ENCODE measurements around the gene BNIP3.
"Not testable (repeated sequence)": the region's sequence is repeated elsewhere in the genome, so short reads cannot be mapped to it uniquely, and the experiment has no call there.

BNIP3 gene

DNA sequence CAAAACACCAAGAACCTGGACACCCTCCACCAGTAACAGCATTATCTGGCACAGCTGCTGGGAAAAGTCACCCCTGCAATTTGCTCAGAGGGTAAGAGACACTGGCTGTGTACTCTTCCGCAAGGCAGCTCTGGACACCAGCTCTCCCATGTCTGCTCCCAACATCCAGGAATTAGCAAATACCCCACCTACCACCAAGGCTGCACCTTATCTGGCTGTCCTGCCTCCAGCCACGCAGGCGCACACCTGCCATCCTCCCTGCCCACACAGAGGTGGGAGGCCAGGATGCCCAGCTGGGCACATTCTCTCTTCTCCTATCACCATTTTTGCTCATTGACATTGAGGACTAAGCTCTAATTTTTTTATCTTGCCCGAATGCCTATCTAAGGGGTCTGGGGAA is 20.3 kb upstream of the BNIP3 start:
- no peak for DNase-seq (ENCODE audit: low read depth in 2 of 3, low spot score in 2 of 3)

DNA sequence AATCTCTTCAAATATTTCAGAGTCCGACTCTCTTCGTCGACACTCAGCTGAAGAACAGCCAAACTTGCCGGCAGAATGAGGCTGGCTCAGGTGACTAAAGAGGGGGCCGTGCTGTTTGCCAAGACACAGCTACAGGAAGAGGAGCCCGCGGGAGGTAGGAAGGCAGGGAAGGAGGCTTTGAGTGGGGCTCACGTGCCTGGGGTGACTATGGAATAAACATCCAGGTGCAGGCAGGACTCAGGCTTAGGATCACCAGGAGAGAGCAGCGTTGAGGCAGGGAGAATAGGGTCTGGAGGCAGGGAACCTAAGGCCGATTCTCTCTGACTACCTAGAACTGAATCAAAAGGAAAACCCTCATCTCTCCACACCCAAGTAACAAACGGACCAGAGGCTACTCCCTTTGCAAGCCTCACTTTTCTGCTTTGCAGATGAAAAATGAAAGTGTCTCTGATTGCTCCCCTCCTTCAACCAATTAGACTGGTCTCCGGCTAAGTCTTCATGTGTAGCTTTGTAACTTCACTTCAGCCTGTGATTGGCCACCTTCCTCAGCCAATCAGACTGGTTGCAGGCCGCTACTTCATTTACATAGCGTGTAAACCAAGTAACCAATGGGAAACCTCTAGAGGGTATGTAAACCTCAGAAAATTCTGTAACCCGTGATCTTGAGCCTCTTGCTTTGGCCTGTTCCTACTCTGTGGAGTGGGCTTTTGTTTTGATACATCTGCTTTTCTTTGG is 19.7 kb upstream of the BNIP3 start:
- no peak for DNase-seq (ENCODE audit: low read depth in 2 of 3, low spot score in 2 of 3)

DNA sequence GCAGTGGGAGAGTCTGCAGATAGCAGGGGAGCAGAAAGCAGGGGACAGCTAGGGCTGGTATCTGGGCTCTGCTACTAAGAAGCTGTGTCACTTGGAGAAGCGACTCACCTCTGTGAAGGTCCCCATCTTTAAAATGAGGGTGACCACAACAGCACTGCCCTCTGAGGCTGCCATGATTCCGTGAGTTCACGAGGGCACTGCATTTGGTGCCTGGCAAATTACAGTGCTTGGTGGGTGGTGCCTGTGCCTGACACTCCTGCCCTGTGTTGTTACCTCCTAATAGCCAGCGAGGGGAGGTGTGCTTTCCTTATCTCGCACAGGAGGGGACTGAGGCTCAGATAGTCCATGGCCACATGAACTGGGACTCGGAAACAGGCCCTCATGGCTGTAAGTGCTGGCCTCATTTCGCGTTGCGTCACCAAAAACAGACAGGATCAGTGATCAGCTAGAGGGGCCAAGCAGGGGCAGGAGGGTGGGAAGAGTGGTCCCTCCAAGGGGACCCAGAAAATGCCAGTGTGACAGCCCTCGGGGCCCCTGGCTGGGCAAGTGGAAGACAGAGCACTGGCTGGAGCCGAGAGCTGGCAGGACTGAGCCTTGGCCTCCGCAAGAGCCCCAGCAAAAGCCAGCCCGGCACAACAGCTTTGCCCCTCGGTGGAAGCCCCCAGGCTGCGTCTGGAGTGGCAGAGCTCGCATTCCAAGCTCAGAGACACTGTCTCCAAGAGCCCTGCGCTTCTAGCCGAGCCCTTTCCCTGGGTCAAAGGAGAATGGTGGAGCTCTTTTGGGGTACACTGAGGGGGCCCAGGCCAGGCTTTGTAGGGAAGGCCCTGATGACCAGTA is 17.3 kb upstream of the BNIP3 start:
- DNase-seq (ENCODE audit: low read depth in 2 of 3, low spot score in 2 of 3): no peak

DNA sequence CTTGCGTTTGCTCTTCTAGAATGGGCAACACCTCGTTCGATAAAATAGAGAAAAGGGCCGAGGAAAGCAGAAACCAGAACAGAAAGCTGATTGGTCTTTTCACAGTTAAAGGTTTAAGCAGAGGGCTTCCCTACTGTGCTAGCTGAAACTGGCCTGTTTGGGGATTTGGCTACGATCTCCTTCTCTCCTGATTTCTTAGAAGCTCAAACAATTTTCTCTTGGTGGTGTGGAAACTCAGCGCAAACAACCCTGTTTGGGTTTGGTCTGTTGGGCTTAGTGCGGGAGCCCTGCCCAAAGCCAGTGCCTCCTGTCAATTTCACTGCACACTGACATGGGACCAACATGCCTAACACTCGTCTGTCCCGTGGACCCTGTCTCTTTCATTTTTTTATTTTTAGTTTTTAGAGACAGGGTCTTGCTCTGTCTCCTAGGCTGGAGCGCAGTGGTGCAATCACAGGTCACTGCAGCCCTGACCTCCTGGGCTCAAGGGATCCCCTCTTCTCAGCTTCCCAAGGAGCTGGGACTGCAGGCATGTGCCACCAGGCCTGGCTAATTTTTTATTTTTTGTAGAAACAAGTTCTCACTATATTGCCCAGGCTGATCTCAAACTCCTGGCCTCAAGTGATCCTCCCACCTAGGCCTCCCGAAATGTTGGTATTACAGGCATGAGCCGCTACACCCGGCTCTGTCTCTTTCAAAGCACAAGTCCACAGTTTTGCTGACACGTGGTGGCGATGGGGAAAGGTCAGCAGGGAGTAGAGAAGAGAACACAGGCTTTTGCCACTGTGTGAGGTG is 16.5 kb upstream of the BNIP3 start:
- DNase-seq (ENCODE audit: low read depth in 2 of 3, low spot score in 2 of 3): no peak

DNA sequence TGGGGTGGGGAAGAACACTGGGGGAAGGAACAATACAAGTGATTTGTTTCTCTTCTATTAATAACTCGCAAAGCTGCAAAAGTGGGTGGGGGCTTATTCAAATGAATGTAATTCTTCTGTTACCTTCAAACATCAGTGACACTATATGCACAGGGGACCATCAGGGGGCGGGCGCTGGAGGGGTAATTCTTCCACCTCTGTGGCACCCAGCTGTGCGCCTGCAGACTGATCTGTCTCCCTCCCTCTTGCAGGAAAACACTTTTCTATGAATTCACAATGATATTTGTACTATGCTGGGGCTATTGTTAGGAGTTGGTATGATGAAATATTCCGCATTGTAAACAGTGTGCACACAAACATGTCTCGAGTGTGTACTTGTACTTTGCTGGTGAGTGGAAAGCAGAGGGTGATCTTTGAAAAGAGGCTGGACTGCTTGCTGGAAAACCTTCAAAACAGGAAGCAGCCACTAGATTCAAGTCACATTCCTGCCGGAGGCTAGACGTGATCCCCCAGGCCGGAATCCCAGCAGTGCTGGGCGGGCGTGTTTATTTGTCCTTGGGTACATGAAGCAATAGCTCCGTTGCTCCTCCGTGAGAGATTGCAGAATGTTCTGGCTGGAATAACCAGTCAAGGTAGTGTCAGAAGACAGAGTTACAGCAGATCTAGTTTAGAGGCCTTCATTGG is 15.8 kb upstream of the BNIP3 start:
- DNase-seq (ENCODE audit: low read depth in 2 of 3, low spot score in 2 of 3): no peak

DNA sequence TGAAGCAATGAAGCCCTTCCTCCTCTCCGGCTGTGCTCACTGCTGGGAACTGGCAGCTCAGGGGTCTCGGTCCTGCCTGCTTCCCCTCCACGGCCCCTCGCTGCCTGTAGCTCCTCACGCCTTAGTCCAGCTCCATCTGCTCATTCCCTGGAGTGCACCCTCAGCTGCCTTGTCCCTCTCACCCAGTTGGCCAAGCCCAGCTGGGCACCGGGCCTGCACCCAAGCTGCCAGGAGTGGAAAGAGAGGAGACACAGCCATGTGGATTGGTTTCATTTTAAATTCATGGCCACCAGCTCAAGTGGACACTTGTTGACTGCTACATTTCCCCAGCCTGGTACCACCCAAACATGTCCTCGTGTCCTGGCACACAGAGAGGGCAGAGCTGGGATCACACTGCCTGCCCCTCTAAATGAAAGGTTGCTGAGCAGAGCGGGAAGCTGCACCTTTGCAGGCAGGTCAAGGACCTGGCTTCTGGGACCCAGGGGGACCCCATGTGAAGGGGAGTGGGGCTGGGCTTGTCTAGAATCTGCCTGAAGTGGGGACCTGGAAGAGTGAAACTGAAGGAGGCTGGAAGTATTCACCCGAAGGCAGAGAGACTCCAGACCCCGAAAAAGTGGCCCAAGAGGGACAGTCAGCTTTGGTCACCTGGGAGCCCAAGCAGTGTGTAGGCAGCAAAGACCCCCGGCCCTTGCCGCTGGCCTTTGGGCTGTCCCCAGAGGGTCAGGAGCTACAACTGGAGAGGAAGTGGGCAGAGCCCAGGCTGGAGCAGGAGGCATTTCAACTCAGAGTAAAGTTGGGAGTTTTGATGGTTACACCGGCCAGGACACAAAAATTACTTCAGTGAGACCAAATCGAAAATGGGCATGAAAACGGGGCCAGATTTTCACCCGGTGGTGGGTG is 15.0 kb upstream of the BNIP3 start:
- DNase-seq (ENCODE audit: low read depth in 2 of 3, low spot score in 2 of 3): no peak

DNA sequence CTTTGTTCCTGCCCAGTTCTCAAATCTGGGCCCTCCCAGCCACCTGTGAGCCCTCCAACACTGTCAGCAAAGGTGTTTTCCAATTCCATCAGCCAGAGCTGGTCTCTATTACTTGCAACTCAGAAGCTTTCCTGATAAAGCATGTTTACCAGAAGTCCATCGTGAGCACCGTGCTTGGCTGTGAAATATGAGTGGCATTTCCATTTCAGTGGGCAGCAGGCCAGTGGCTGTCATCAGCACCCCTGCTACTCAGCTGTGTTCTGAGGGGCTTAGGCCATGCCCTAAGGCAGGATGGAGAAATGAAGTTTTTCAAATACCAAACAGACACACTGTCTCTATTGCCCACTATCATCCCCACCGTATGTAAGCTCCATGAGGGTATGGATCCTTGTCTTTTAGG is 12.7 kb upstream of the BNIP3 start:
- DNase-seq (ENCODE audit: low read depth in 2 of 3, low spot score in 2 of 3): no peak

DNA sequence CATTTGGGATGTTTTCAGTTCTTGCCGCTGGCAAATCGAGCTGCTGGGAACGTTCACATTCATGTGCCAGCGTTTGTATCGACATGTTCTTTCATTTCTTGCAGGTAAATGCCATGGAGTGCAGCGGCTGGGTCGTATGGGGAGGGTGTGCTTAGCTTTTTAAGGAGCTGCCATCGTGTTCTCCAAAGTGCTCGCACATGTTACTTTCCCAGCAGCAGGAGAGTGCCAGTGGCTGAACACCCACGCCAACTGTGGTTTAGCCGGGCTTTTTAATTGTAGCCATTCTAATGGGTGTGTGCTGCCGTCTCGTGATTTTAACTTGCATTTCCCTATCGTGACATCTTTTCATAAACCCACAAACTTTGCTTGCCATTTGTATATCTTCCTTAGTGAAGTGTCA is 11.6 kb upstream of the BNIP3 start:
- no peak for DNase-seq (ENCODE audit: low read depth in 2 of 3, low spot score in 2 of 3)

DNA sequence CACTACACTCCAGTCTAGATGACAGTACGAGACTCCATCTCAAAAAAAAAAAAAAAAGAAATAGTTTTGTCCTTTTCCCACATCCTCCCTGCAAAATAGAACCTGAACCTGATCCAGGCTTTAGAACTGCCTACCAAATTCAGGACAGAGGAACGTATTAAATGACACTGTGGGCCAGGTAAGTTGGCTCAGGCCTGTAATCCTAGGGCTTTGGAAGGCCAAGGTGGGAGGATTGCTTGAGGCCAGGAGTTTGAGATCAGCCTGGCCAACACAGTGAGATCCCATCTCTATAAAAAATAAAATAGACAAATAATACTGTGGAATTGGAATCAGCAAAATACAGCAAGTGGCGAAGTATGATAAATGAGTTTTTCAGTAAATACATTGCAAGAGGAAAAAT is 10.0 kb upstream of the BNIP3 start:
- DNase-seq (ENCODE audit: low read depth in 2 of 3, low spot score in 2 of 3): no peak

DNA sequence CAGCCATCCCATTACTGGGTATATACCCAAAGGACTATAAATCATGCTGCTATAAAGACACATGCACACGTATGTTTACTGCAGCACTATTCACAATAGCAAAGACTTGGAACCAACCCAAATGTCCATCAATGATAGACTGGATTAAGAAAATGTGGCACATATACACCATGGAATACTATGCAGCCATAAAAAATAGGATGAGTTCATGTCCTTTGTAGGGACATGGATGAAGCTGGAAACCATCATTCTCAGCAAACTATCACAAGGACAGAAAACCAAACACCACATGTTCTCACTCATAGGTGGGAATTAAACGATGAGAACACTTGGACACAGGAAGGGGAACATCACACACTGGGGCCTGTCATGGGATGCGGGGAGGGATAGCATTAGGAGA is 6.1 kb upstream of the BNIP3 start:
- DNase-seq (ENCODE audit: low read depth in 2 of 3, low spot score in 2 of 3): not testable (repeated sequence)

DNA sequence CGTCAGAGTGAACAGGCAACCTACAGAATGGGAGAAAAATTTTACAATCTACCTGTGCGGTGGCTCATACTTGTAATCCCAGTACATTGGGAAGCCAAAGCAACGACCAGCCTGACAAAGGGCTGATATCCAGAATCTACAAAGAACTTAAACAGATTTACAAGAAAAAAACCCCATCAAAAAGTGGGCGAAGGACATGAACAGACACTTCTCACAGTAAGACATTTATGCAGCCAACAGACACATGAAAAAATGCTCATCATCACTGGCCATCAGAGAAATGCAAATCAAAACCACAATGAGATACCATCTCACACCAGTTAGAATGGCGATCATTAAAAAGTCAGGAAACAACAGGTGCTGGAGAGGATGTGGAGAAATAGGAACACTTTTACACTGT is 5.6 kb upstream of the BNIP3 start:
- not testable (repeated sequence) for DNase-seq (ENCODE audit: low read depth in 2 of 3, low spot score in 2 of 3)

DNA sequence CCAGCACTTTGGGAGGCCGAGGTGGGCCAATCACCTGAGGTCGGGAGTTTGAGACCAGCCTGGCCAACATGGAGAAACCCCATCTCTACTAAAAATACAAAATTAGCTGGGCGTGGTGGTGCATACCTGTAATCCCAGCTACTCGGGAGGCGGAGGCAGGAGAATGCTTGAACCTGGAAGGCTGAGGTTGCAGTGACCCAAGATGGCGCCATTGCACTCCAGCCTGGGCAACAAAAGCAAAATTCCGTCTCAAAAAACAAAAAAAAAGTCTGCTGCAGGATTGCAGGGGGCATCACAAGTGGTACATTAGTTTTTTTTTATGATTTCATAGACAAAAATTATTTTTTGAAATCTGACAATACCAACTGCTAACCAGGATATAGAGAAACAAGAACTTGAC is 5.1 kb upstream of the BNIP3 start:
- DNase-seq (ENCODE audit: low read depth in 2 of 3, low spot score in 2 of 3): not testable (repeated sequence)

DNA sequence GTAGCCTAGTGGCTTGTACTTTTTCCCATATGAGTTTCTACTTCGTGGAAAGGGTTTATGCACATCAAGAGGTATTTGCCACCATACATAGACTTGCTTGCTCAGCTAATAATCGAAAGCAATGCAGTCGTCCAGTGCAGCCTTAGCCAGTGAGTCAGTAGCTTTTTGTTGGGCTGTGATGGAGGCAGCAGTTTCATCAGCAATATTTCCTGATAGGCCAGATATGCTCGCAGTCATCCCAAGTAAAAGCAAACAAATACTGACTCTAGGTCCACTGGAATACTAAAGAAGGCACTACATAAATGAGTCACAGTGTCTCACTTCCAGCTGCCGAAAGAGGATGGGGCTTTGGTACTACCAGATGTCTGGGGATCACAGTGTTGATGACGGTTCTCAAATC is 2.1 kb upstream of the BNIP3 start:
- no peak for DNase-seq (ENCODE audit: low read depth in 2 of 3, low spot score in 2 of 3)

DNA sequence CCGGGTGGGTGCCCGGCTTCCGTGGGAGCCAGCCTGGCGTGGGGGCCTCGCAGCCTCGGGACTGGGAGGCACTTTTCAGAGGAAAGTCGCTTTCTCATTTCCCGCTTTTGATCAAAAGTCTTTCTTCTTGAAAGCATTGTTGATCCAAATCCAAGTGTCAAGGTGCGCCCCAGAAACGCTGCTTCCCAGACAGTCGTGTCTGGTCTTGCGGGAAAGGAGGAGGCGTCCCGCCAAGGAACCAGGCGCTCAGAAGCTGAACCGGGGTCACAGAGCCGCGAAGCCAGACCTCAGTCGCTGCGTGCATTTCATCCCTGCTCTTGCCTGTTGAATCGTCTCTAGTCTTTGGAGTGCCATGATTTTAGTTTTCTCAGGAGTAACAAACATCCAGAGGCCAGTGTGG is 1.1 kb upstream of the BNIP3 start:
- no peak for DNase-seq (ENCODE audit: low read depth in 2 of 3, low spot score in 2 of 3)

DNA sequence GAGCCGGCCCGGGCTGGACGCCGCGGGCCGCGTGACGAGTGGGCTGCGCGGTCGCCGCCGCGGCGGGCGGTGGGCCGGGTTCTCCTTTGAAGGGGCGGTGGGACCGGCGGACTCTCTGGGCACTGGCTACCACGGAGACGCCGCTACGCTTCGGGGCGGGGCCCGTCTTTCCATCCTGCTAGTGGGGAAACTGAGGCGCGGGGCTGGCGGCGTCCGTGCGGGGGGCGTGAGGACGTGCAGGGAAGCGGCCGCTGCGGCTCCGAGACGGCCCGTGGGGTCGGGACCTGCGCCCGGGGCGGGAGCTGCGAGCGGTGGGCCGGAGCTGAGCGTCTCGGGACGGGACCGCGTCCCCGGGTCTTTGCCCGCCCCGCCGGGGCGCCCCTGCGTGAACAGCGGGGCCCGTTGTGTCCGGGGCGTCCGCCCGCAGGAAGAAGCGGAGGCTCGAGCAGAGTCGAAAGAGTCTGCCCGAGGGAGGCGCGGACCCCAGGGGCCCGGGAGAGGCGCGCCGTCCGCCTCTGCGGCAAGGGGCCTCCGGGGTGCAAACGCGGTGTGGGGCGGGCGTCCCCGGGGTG is 548 bp upstream of the BNIP3 start:
- peak in 1 of 3 experiments; percentile 14 for DNase-seq (ENCODE audit: low read depth in 2 of 3, low spot score in 2 of 3)

DNA sequence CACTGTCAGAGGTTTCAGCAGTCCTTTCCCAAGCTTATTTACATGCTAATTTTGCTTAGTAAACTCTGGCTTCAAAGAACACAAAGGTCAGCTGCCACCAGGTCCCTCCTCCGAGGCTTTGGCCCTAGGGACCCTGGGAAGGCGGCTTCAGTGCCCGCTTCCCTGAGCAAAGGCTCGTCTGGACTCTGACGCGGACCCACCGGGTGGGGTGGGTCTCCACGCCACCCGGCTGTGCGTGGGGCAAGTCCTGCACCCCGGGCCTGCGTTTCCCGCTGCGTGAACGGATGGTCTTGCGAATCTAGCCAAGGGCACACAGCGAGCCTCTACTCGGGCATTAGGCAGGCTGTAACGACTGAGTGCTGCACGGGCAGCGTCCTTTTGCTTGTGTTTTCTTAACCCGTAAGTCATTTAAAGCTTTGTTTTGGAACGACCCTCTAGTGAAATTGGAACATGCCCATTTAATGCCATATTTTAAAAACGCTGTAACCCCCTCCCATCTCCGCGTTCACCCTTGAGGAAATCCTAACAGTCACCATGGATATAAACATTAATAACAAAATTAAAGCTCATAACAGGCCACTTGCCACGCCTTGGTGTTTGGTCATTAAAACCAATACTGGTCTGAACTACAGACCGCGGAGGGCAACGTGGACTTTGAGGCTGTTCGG is 828 bp downstream of the BNIP3 start:
- no peak for DNase-seq (ENCODE audit: low read depth in 2 of 3, low spot score in 2 of 3)

DNA sequence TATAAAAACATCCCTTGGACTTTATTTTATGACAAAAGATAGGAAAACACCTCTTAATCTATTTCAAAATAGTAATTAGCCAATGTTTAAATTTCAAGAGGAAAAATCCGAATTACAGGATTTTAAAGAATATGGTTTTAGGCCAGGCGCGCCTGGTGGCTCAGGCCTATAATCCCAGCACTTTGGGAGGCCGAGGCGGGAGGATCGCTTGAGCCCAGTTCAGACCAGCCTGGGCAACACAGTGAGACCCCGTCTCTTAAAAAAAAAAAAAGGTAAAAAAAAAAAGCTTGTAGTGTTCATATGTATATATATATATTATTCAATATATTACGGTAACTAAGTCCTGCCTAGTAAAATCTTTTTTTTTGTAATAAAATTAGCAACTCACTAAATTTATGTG is 1.4 kb downstream of the BNIP3 start:
- DNase-seq (ENCODE audit: low read depth in 2 of 3, low spot score in 2 of 3): no peak

DNA sequence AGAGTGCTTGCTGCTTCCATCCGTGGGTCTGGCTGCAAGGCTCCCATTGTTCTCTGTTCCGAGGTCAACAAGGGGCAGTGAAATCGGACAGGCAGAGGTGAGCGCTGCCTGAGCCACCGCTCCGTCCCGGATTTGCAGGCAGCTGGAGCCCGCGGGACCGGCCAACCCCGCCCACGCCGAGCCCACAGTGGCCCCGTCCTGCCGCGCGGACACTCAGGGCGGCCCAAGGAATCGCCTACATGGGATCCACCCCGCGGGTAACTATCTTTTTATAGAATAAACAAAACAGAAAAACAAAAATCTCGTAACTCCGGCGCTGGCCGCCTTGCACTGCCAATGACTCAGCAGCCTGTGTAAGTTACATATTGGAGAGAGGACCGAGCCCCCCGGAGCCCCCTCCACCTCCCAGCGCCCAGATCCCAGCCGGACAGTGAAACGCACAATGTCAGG is 1.9 kb downstream of the BNIP3 start:
- DNase-seq (ENCODE audit: low read depth in 2 of 3, low spot score in 2 of 3): no peak

DNA sequence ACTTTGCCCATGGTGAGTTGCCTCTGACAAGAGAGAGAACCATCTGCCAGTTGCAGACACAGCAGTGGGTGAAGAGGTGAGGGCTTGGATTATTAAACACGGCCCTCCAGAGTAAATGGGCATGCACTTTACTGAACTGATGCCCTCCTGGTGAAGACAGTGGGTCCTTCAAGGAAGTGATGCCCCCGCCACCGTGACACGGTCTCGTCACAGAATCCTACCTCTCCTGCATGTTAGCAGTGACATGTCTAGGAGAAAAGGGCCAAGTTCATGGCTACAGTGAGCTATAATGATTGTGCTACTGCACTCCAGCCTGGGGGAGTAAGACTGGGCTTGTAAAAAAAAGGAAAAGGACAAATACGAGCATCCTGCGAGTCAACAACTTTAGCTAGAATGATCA is 2.4 kb downstream of the BNIP3 start:
- no peak for DNase-seq (ENCODE audit: low read depth in 2 of 3, low spot score in 2 of 3)

All from activated CD8-positive, alpha-beta memory T cell treated with anti-CD3 and anti-CD28 coated beads for 48 hours (primary cell).